IMR-90 (cell line): ENCODE data around the gene ZNF74. TPM values are rescaled to one million over a fixed set of nuclear protein-coding genes. Genes with fewer than 3 reads are reported as not detected.

Experiments used
- ATAC-seq: fragments of 200-7000 bp; cut with Tn5 transposase; 2 replicates; pipeline ENCODE4 v1.9.1; 2020; ENCODE audit warnings: low read depth, mild to moderate bottlenecking, moderate library complexity
- BruUV-seq: library from RNA; stranded (reverse); fragments of 400-500 nt; replicated peaks from 2 replicates; lab custom pipeline; 2021; lab: Mats Ljungman, UMichigan
- CTCF ChIA-PET: fragments of 300-600 bp; formaldehyde crosslinking; extraction: SDS; loops from one replicate; lab custom pipeline; 2021; ENCODE audit warnings: antibody characterized with exemption; lab: Yijun Ruan, JAX
- POLR2A ChIA-PET: fragments of 300-600 bp; sonication (Branson Sonifier 250); formaldehyde crosslinking; loops from one replicate; lab custom pipeline; 2022; ENCODE audit warnings: antibody characterized with exemption; ENCODE audit not compliant: unreplicated experiment; lab: Charles Lee
- DNase-seq: peaks from one replicate; pipeline ENCODE4 v3.0.0; 2013
- H2AFZ ChIP-seq: replicated peaks from 2 replicates; pipeline ENCODE3; 2013; ENCODE audit warnings: low read length, mild to moderate bottlenecking; ENCODE audit not compliant: poor library complexity
- H2AK5ac ChIP-seq: 2 replicates; pipeline ENCODE4 v1.6.1; 2013; ENCODE audit warnings: low read depth, low read length, inconsistent platforms
- H2AK9ac ChIP-seq: replicated peaks from 2 replicates; pipeline ENCODE3; 2013; ENCODE audit warnings: mild to moderate bottlenecking, low read depth, low read length, moderate library complexity; ENCODE audit not compliant: poor library complexity
- H2BK120ac ChIP-seq: 2 replicates; pipeline ENCODE4 v1.6.1; 2013; ENCODE audit warnings: low read depth, low read length, inconsistent platforms
- H2BK15ac ChIP-seq: 3 replicates; pipeline ENCODE4 v1.6.1; 2013; ENCODE audit warnings: low read depth, low read length, inconsistent platforms
- H2BK20ac ChIP-seq: 2 replicates; pipeline ENCODE4 v1.6.1; 2013; ENCODE audit warnings: low read depth, mild to moderate bottlenecking, inconsistent platforms, low read length, moderate library complexity
- H2BK5ac ChIP-seq: 2 replicates; pipeline ENCODE4 v1.6.1; 2013; ENCODE audit warnings: mild to moderate bottlenecking, low read depth, low read length, inconsistent platforms; ENCODE audit not compliant: poor library complexity, severe bottlenecking
- H3K14ac ChIP-seq: replicated peaks from 2 replicates; pipeline ENCODE4 v1.6.1; 2013; ENCODE audit warnings: low read depth, low read length, inconsistent platforms
- H3K18ac ChIP-seq: 2 replicates; pipeline ENCODE4 v1.6.1; 2013; ENCODE audit warnings: low read depth, low read length, control low read depth
- H3K23ac ChIP-seq: 2 replicates; pipeline ENCODE4 v1.6.1; 2013; ENCODE audit warnings: low read depth, low read length, inconsistent platforms
- H3K27ac ChIP-seq: 2 replicates; pipeline ENCODE4 v1.5.1; 2013; ENCODE audit warnings: mild to moderate bottlenecking, control low read depth, low read length; ENCODE audit not compliant: insufficient read depth
- H3K27me3 ChIP-seq: 2 replicates; pipeline ENCODE4 v1.6.1; 2013; ENCODE audit warnings: low read length; ENCODE audit not compliant: control insufficient read depth, insufficient read depth
- H3K36me3 ChIP-seq: 2 replicates; pipeline ENCODE4 v1.6.1; 2013; ENCODE audit warnings: low read length, mixed read lengths; ENCODE audit not compliant: control insufficient read depth, insufficient read depth
- H3K4ac ChIP-seq: 2 replicates; pipeline ENCODE4 v1.6.1; 2013; ENCODE audit warnings: low read depth, low read length, inconsistent platforms
- H3K4me1 ChIP-seq: 2 replicates; pipeline ENCODE4 v1.6.1; 2013; ENCODE audit warnings: low read length, mixed read lengths; ENCODE audit not compliant: control insufficient read depth, insufficient read depth
- H3K4me2 ChIP-seq: 2 replicates; pipeline ENCODE4 v1.6.1; 2013; ENCODE audit warnings: low read depth, mild to moderate bottlenecking, control low read depth, low read length, moderate library complexity
- H3K4me3 ChIP-seq: 2 replicates; pipeline ENCODE4 v1.5.1; 2013; ENCODE audit warnings: low read depth, mild to moderate bottlenecking, control low read depth, low read length, moderate library complexity; ENCODE audit not compliant: insufficient read depth
- H3K56ac ChIP-seq: 2 replicates; pipeline ENCODE4 v1.6.1; 2013; ENCODE audit warnings: low read length, inconsistent platforms; ENCODE audit not compliant: insufficient read depth; ENCODE audit errors: extremely low read depth
- H3K79me1 ChIP-seq, 2 experiments: 2 replicates each; pipeline ENCODE4 v1.6.1; 2013; ENCODE audit warnings: low read length in 2 of 2, inconsistent platforms in 1 of 2, low read depth in 1 of 2
- H3K9ac ChIP-seq: 2 replicates; pipeline ENCODE4 v1.6.1; 2013; ENCODE audit warnings: low read depth, low read length, control low read depth
- H3K9me1 ChIP-seq: 2 replicates; pipeline ENCODE4 v1.6.1; 2013; ENCODE audit warnings: low read length, inconsistent platforms; ENCODE audit not compliant: insufficient read depth
- H3K9me3 ChIP-seq: 2 replicates; pipeline ENCODE4 v1.6.1; 2013; ENCODE audit warnings: low read length; ENCODE audit not compliant: control insufficient read depth, insufficient read depth
- H4K20me1 ChIP-seq: 2 replicates; pipeline ENCODE4 v1.6.1; 2013; ENCODE audit warnings: low read length, inconsistent platforms; ENCODE audit not compliant: insufficient read depth
- H4K5ac ChIP-seq: 2 replicates; pipeline ENCODE4 v1.6.1; 2013; ENCODE audit warnings: mild to moderate bottlenecking, low read depth, low read length, control low read depth
- H4K8ac ChIP-seq, 2 experiments: 2 replicates each; pipeline ENCODE4 v1.6.1; 2013; ENCODE audit warnings: low read depth in 2 of 2, low read length in 2 of 2, control low read depth in 1 of 2, inconsistent platforms in 1 of 2
- H4K91ac ChIP-seq: 2 replicates; pipeline ENCODE4 v1.6.1; 2013; ENCODE audit warnings: low read depth, low read length, inconsistent platforms; ENCODE audit not compliant: insufficient read depth
- CEBPB ChIP-seq: IDR thresholded peaks from 2 replicates; pipeline ENCODE4 v1.6.1; 2012; ENCODE audit warnings: low read depth, low read length, improper control_type of control experiment
- RCOR1 ChIP-seq: IDR thresholded peaks from 2 replicates; pipeline ENCODE4 v1.6.1; 2012; ENCODE audit warnings: mild to moderate bottlenecking, low read length, improper control_type of control experiment; ENCODE audit not compliant: insufficient replicate concordance
- WGBS, 2 experiments: methylation state at CpG; one replicate each; pipeline versions ENCODE4 v1.1.5 to v1.1.7; 2013; ENCODE audit warnings: missing lambda C conversion rate in 2 of 2; ENCODE audit not compliant: insufficient read length in 1 of 2; ENCODE audit errors: extremely low coverage in 2 of 2; 5-methylcytosine and 5-hydroxymethylcytosine counted together
- dilution Hi-C: fragments of 300-500 bp; cut with HindIII; formaldehyde crosslinking; loops from one replicate; pipeline ENCODE4 v1.14.3; 2018; ENCODE audit warnings: low sequenced_read_pairs; ENCODE audit not compliant: unreplicated experiment
- in situ Hi-C: fragments of 300-500 bp; cut with MboI; formaldehyde crosslinking; loops from 3 replicates; pipeline ENCODE4 v1.14.3; 2019; ENCODE audit warnings: low sequenced_read_pairs, inconsistent platforms, mixed read lengths
- intact Hi-C: fragments of 100-400 bp; cut with micrococcal nuclease; formaldehyde crosslinking; loops from 2 replicates; pipeline ENCODE4 v1.10.0; 2022
- polyA plus RNA-seq, 3 experiments: library from polyadenylated mRNA; depleted of rRNA; stranded (reverse); fragments of >200 nt; gene quantifications; 2 replicates each; pipeline ENCODE4 v1.2.3, GENCODE V29; 2012; ENCODE audit warnings: low replicate concordance in 1 of 3
- total RNA-seq: library from RNA; depleted of rRNA; stranded (reverse); fragments of >200 nt; gene quantifications from 2 replicates; pipeline ENCODE4 v1.2.3, GENCODE V29; 2012

Gene ZNF74
- total and polyA plus RNA-seq, 2 of the 4 experiments (the other 2 are of a cell fraction) = 7.5 to 8.4 TPM

DNA sequence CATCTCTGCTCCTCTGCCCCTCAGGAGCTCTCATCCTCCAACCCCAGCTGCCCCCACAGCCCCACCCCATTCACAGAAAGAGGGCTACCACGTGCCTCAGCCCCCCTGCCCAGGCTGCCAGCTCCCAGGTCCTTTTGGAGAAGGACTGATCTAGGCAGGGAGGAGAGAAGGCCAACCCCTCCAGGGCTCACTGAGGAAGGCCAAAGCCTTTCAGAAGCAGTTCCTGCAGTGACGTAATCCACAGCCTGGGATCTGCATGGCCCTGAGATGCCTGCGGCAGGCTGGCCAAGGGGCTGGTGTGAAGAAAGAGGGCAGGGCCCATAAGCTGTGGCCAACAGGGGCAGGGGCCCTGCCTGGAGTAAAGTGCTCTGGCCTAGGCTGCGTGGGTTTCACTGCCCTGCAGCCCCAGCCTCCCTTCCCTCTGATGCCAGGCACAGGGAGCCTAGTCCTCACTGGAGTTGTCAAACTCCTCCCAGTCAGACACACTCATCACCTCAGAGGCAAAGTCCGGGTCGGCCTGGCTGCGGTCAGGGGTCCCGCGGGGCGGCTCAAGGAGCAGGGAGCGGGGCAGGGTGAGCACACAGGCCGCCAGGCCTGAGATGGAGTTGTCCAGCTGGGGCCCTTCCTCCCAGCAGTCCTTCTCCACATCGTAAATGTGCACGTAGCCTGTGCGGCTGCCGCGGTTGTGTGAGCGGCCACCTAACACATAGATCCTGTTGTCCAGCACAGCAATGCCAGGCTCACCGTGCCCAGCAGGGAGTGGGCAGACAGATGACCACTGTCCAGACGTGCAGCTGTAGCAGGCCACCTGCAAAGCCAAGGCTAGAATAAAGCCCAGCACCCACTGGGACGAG lies 47.9 kb downstream of the ZNF74 start:
- no peak for TF ChIP-seq RCOR1
- TF ChIP-seq CEBPB = peak; percentile 54
- ChIA-PET CTCF (interaction anchor here (0.8 kb wide), 1 partner anchor 122 kb away, joined by 3 read pairs; no protein-coding TSS in a partner anchor), POLR2A (no interaction called here)
- H3K27me3 ChIP-seq = no peaks in the 10 kb centered on the region
- H4K20me1 ChIP-seq = 0 out of 2 replicates have a peak, but pooled peaks cover 9% of the 10 kb centered on the region
- BruUV-seq = no TSS peak
- H4K8ac ChIP-seq = no peak overlapping the region
- H3K79me1 ChIP-seq = peaks cover 10 to 26% of the 10 kb centered on the region in 2 experiments; a peak in 2 of 4 replicates
- H3K4me1 ChIP-seq = peaks cover 7% of the 10 kb centered on the region
- DNase-seq = no peak
- H3K4ac ChIP-seq = no peak overlapping the region
- no peak overlapping the region for H3K14ac ChIP-seq
- no peak overlapping the region for H2BK120ac ChIP-seq
- H3K56ac ChIP-seq = no peak overlapping the region
- no peak overlapping the region for H3K4me2 ChIP-seq
- no peak overlapping the region for H2BK5ac ChIP-seq
- no peak overlapping the region for H3K27ac ChIP-seq
- peaks cover 25% of the 10 kb centered on the region for H3K36me3 ChIP-seq
- no peak overlapping the region for H3K18ac ChIP-seq
- no peak overlapping the region for H2AK9ac ChIP-seq
- peak; percentile 7; the same call in 1 of the 2 replicates for ATAC-seq
- no peak overlapping the region for H4K5ac ChIP-seq
- H2AFZ ChIP-seq = no peak overlapping the region
- H3K4me3 ChIP-seq = no peak overlapping the region
- H4K91ac ChIP-seq = no peak overlapping the region
- intact Hi-C loops = no loop called here
- H2BK15ac ChIP-seq = no peak overlapping the region
- no peak overlapping the region for H3K9ac ChIP-seq
- no peak overlapping the region for H2BK20ac ChIP-seq
- dilution Hi-C loops = no loop called here
- in situ Hi-C loops = no loop called here
- H3K9me1 ChIP-seq = peaks cover 3% of the 10 kb centered on the region; the same call in 1 of the 2 replicates
- no peak overlapping the region for H3K23ac ChIP-seq
- no peak overlapping the region; the same call in 1 of the 2 replicates for H2AK5ac ChIP-seq
- 80% methylated on average over 18 of the region's 21 CpGs; no CpG with 5 or more reads in 1 of the 2 experiments for WGBS, 2 experiments
- H3K9me3 ChIP-seq = no peaks in the 10 kb centered on the region
